HG03025 (cell line): Measurements from ENCODE around the gene LMF1.
"Not testable (repeated sequence)": the region's sequence is repeated elsewhere in the genome, so short reads cannot be mapped to it uniquely, and the experiment has no call there.

Experiments used
- ATAC-seq: cut with Tn5 transposase; IDR thresholded peaks from one replicate; pipeline ENCODE4 v1.9.1; 2021; ENCODE audit warnings: mild to moderate bottlenecking, moderate library complexity; ENCODE audit not compliant: unreplicated experiment, low FRiP score

Gene LMF1

DNA sequence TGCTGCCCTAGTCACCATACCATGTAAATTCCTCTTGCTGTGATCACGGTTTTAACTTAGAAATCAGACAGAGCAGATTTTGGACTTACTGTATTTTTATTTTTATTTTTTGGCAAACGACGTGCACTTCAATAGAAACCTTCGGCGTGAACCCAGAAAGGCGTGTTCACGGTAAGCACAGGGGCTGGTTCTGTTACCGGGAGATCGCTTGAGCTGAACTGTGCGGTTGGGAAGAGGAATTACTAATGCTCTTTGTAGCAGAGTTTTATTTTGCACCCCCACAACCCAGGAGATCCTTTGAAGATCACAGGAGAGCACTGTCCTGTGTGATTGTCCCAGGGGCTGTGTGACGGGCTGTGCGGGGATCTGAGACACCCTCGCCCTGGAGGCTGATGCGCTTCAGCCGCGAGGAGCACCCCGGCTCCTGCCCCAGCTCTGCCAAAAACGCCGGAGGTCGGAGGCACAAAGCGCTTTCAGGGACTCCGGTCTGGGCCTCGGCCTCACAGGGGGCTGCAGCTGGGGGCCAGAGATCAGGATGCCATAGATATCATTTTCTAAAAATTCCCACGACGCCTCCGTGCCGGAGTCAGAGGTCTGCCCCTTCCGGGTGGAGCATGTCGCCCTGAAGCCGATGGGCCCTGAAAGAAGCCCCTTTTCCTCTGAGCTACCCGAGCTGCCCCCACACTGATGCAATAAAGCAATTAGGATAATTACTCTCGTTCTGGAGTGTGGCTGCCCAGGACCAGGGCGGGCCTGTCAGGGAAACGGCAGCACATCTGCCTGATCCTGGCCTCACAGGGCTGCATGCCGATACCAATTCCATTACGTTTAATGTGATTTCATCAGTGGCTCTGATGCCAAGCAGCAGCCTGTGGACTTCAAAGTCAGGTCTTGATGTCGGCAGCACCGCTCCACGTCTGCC, 71.8 kb downstream of the LMF1 start:
- ATAC-seq: no peak

DNA sequence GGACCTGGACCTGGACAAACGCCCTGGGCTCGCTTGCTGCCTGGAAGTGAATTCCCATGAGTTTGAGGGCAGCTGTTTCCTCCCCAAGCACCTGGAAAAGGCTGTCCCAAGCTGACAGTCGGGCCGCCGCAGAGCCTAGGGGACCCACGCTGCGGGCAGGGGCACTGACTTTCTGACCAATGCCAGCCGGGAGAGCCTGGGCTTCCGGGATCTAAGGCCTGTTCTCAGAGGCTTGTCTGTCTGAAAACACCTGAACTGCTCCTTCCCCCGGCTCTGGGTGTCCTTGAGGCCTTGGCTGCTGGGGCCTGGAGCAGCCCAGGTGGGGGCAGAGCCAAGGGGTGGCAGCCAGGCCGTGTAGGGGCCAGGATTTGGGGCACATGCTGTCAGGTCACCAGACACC, 72.6 kb downstream of the LMF1 start:
- no peak for ATAC-seq

GRCh38 chr16:897701-898100, 73.1 kb downstream of the LMF1 start:
- ATAC-seq: no peak

GRCh38 chr16:897200-897543, 73.6 kb downstream of the LMF1 start:
- ATAC-seq: no peak

GRCh38 chr16:896261-897199, 74.3 kb downstream of the LMF1 start:
- no peak for ATAC-seq

GRCh38 chr16:895371-895770, 75.4 kb downstream of the LMF1 start:
- ATAC-seq: no peak

- no peak for ATAC-seq
Observed at GRCh38 chr16:894841-895240, 75.9 kb downstream of the LMF1 start.

- ATAC-seq: no peak
Observed at GRCh38 chr16:894136-894535, 76.6 kb downstream of the LMF1 start.

DNA sequence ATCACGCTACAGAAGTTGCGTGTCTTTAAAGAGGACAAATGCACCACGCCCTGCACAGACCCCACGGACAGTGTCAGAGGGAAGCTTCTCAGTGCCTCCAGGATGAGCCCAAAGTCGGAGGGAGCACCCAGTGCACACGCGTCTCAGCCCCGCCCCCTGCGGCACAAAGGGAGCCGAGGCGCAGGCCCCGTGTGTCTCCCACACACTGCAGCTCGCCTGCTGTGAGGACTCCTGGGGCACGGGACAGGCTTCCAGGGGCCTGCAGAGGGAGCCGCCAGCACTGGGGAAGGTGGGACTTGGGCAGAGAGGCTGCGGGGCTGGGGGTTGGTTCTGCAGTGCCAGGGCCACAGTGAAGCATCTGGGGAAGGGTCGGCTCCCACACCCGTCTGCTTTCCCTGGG, 77.4 kb downstream of the LMF1 start:
- ATAC-seq: no peak

- ATAC-seq: no peak
Observed at GRCh38 chr16:892536-893255, 78.1 kb downstream of the LMF1 start.

DNA sequence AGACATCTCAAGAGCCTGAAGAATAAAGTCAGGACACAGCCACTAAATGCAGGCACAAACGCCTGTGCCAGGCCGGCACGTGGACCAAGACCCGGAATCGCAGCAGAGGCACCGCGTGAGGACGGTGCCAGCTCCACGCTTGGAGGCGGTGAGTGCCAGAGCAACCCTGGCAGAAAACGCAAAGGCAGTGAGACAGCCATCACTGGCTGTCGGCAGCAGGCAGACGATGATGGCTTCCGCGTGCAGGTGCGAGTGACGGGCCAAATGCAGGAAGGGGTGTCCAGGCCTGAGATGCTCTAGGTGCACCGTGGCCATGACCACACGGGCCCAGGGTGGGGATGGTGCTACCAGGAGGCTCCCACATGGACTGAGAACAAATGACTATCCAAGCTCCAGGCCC, 78.8 kb downstream of the LMF1 start:
- no peak for ATAC-seq

- ATAC-seq: no peak
Observed at GRCh38 chr16:891353-891740, 79.4 kb downstream of the LMF1 start.

DNA sequence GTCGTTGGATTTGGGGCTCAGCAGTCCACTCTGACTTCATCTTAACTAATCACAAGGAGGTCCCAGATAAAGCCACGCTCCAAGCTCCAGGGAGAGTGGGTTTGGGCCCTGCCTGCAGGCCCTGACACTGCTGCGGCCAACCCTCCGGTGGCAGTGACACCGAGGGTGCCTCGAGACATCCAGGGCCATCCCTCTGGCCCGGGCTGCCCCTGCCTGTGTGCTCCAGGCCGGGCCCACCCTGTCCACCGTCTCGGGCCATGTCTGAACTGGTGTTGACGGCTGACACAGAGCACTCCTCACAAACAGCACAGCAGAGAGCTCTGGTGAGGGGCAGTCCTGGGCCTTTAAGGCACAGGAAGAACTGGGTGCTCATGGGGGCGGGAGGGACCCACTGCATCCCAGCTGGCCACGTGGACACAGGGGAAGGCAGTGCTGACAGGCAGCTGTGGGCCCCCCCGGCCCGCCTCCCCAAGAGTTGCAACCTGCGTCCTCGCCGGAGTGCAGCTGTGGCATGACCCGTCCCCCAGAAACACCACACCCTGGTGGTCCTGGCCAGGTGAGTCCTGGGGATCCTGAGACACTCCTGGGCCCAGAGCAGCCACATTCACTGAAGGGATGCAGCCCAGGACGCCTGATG, 80.0 kb downstream of the LMF1 start:
- ATAC-seq: no peak

DNA sequence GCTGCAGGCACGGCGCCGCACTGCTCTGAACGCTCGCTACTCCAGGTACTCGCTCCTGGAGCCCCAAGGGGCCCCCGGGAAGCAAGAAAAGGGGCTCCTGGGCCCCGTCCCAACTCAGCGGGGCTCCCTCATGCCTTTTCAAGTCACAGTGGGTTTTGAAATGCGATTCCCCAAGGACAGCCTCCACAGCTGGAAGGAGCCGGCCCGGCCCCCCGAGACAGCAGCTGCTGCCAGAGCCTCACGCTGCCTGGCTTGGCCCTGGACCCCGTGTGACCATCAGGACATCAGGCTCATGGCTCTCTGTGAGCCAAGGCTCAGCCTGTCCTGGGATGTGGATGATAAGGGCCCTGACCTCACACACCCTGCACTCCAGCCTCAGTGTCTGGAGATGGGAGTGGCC, 80.6 kb downstream of the LMF1 start:
- ATAC-seq: no peak

DNA sequence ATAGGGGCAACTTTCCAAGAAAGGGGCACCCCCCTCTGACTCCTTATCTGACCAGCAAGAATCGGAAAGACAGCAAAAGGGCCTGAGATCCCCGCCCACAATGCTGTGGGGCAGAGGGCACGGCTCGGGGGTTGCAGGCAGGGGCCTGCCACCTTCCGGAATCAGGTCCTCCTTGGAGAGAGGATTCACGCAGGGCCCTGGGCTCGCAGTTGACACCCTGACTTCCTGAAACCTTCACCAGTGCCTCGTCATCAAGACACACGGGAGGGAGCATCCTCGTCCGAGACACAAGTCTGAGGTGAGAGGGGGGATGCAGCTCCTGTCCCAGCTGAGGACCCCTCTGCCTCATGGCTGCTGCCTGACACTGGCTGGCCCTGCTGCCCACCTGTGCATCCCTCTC, 81.2 kb downstream of the LMF1 start:
- no peak for ATAC-seq

DNA sequence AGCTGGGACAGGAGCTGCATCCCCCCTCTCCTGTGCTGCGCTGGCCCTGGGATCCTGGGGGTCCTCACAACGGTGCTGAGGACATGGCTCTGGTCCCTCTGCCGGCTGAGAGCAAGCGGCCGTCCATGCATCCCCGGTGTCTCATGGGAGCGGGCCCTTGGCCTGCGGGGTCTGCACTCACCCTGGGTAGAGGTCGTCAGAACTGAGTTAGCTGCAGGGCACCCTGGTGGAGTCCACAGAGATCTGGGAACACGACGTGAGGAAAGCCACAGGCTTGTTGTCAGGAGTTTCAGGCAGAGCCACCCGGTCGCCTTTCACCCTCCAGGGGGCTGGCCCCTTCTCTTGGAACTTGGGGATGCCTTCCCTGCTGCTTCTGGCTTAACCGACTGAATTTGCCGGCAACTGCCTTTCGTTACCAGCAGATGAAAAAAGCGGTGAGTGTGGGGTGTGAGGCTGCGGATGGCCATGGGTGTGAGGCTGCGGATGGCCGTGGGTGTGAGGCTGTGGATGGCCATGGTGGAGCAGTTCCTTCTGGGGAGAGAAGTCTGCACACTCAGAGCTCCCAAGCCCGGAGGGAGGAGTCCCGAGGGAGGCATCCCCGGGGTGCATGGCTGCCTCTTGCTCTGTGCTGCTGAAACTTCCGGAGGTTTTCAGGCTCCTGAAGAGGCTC, 81.7 kb downstream of the LMF1 start:
- ATAC-seq: no peak

DNA sequence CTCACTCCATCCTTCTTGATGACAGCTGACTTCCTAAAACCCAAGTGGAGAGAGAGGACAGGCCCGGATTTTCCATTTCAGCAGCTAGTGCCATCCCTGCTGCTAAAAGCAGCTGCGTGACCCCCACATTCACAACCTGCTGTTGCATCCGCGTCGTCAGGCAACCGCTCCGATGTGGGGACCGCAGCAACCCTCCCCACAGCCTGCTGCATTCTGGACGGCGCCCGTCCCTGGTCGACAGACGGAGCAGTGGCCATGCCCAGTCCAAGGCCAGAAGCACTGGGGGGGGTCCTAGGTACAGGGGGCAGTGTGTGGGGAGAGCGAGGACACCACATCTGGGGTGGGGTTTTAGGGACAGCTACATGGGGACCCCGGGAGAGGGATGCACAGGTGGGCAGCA, 82.3 kb downstream of the LMF1 start:
- not testable (repeated sequence) for ATAC-seq

GRCh38 chr16:887846-888245, 82.9 kb downstream of the LMF1 start:
- no peak for ATAC-seq

DNA sequence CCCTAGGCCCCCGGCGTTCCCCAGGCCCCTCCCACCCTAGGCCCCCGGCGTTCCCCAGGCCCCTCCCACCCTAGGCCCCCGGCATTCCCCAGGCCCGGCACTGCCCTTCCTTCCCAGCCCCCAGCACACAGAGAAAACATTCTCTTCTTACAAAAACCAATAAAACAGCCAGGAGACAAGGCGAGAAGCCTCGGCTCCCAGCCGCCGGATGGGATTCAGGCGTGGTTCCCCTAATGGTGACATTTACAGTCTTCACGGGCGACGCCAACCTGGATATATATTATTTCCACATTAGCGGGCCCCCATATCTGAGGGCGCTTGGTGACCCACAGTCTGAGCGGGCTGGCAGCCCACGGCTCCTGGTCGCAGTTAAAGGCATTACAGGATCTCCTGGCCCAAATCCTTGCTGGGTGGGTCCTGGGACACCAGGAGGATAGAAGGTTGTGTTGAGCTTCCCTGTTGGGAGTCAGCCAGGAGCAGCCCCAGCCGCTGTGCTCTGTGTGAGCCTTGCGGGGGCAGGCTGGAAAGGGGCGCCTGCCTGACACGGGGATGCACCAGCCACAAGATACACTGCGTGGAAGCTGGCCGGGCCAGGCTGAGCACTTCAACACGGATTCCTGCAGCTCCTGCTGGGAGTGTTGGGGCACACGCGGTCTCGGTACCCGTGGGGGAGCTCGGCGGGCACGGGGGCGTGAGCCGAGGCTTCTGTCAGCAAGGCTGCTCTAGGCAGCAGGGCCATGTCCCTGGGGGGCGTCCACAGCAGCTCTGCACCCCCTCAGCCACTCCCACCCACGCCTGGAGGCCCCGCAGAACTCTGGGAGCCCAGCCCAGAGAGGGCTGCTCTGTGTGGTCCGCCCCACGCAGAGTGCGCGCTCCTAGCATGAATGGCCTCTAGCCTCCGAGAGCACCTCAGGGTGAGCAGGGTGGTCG, 83.7 kb downstream of the LMF1 start:
- no peak for ATAC-seq
